Measurements from ENCODE around the gene PTTG1IP. TPM values are rescaled to one million over a fixed set of nuclear protein-coding genes. Genes with fewer than 3 reads are reported as not detected.

PTTG1IP gene
- total RNA-seq, 3 donors from 2014 or later = 33.8 to 37.6 (median 34.6) TPM

DNA sequence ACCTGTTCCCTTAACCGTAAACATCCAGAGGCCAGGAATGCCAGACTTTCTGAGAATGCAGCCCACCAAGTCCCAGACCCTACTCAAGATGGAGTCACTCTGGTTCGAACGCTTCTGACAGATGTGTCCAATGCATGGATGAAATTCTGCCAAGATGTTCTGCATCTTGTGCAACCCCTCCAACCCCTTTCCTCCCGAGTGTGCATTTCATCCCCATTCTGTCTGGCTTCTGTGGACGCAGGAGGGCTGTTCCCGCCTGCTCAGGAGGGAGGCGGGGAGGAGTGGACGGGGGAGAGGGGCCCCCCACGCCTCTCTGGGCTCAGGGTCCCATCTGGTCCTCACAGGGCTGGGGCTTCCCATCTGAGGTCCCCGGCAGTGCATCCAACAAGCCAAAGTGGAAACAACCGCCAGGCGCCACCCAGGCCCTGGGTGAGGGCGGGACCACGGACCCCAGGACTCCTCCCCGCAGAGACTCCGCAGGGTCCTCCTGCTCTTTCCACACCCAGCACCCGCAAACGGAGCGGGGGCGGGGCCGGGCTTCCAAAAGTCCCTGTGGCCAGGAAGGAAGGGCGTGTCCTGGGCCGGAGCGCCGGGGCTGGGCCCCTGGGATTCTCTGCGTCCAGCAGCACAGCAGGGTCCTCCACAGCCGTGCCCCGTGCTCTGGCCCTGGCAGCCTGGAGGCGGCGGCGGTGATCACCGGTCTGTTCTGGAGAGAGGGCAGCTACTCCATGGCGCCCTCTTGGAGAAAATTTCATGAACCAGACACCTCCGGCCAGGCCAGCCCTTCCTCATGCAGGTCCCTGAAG is 27.9 kb downstream of the PTTG1IP start:
- DNase-seq (peak; percentile 23), ATAC-seq (peak; percentile 80 to 85)
- peaks cover 13% of the 10 kb centered on the region for H3K4me1 Mint-ChIP-seq (ENCODE audit: low read depth)
- peak overlapping the region; percentile 69 for H3K4me3 Mint-ChIP-seq
- H3K27me3 Mint-ChIP-seq (ENCODE audit: low read depth) = peaks cover 3% of the 10 kb centered on the region
- no peaks in the 10 kb centered on the region for H3K9me3 Mint-ChIP-seq
- H3K36me3 Mint-ChIP-seq (ENCODE audit: insufficient read depth) = peaks cover 3% of the 10 kb centered on the region

DNA sequence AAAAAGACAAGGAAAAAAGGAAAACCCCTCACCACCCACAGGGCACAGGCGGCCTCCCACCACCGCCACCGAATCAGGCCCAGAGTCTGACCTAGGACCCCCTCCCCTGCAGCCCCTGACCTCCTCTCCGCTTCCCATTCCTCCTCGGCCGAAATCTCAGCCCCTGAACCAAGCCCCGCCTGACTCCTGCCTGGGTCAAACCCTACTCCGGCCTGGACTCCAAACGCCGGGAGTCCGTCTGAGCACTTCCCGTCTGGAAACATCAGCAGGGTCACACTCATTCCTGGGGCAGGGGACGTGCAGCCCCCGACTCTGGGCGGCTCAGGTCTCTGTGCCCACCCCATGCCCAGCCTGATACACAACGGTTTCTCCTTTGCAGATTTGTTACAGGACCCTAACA is 29.2 kb downstream of the PTTG1IP start:
- no peak overlapping the region for H3K4me3 Mint-ChIP-seq
- H3K4me1 Mint-ChIP-seq (ENCODE audit: low read depth) = peaks cover 13% of the 10 kb centered on the region
- no peaks in the 10 kb centered on the region for H3K9me3 Mint-ChIP-seq
- peaks cover 3% of the 10 kb centered on the region for H3K36me3 Mint-ChIP-seq (ENCODE audit: insufficient read depth)
- ATAC-seq (no peak), DNase-seq (no peak)
- peaks cover 3% of the 10 kb centered on the region for H3K27me3 Mint-ChIP-seq (ENCODE audit: low read depth)

GRCh38 chr21:44842721-44843445 is 30.6 kb downstream of the PTTG1IP start:
- DNase-seq = no peak
- Mint-ChIP-seq H3K27me3 (ENCODE audit: low read depth) (peaks cover 3% of the 10 kb centered on the region), H3K4me1 (ENCODE audit: low read depth) (peaks cover 13% of the 10 kb centered on the region), H3K36me3 (ENCODE audit: insufficient read depth) (no peaks in the 10 kb centered on the region), H3K9me3 (no peaks in the 10 kb centered on the region), H3K4me3 (no peak overlapping the region)
- no peak for ATAC-seq

- ATAC-seq (no peak), DNase-seq (no peak)
- Mint-ChIP-seq H3K36me3 (ENCODE audit: insufficient read depth) (no peaks in the 10 kb centered on the region), H3K4me3 (no peak overlapping the region), H3K4me1 (ENCODE audit: low read depth) (peaks cover 13% of the 10 kb centered on the region), H3K27me3 (ENCODE audit: low read depth) (peaks cover 3% of the 10 kb centered on the region), H3K9me3 (no peaks in the 10 kb centered on the region)
These were observed 31.4 kb downstream of the PTTG1IP start for GRCh38 chr21:44842087-44842486.

GRCh38 chr21:44840771-44841170 is 32.7 kb downstream of the PTTG1IP start:
- Mint-ChIP-seq H3K4me3 (no peak overlapping the region), H3K36me3 (ENCODE audit: insufficient read depth) (no peaks in the 10 kb centered on the region), H3K9me3 (no peaks in the 10 kb centered on the region), H3K4me1 (ENCODE audit: low read depth) (peaks cover 6% of the 10 kb centered on the region), H3K27me3 (ENCODE audit: low read depth) (peaks cover 3% of the 10 kb centered on the region)
- DNase-seq (no peak), ATAC-seq (no peak)

DNA sequence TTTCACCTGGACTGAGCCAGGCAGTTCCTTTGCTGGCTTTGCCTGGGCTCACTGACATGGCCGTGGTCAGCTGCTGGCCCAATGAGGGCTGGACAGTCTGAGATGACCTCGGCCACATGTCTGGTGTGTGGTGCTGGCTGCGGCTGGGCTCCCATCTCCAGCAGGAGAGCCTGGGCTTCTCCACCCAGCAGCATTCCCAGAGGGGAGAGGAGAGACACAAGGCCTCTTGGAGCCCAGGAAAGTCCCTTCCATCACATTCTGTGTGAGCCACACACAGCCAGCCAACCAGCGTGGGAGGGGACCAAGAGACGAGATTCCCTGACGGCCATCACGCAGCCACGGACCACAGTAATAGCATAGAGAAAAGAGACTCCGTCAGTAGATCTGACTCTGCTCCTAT is 34.5 kb downstream of the PTTG1IP start:
- Mint-ChIP-seq H3K27me3 (ENCODE audit: low read depth) (peaks cover 3% of the 10 kb centered on the region), H3K9me3 (no peaks in the 10 kb centered on the region), H3K4me3 (no peak overlapping the region), H3K36me3 (ENCODE audit: insufficient read depth) (no peaks in the 10 kb centered on the region), H3K4me1 (ENCODE audit: low read depth) (no peaks in the 10 kb centered on the region)
- DNase-seq = no peak
- ATAC-seq = no peak

GRCh38 chr21:44838039-44838895 is 35.2 kb downstream of the PTTG1IP start:
- DNase-seq = no peak
- no peaks in the 10 kb centered on the region for H3K36me3 Mint-ChIP-seq (ENCODE audit: insufficient read depth)
- no peak overlapping the region for H3K4me3 Mint-ChIP-seq
- no peak for ATAC-seq
- peaks cover 3% of the 10 kb centered on the region for H3K27me3 Mint-ChIP-seq (ENCODE audit: low read depth)
- H3K4me1 Mint-ChIP-seq (ENCODE audit: low read depth) = no peaks in the 10 kb centered on the region
- H3K9me3 Mint-ChIP-seq = no peaks in the 10 kb centered on the region

- ATAC-seq (no peak), DNase-seq (no peak)
- no peaks in the 10 kb centered on the region for H3K4me1 Mint-ChIP-seq (ENCODE audit: low read depth)
- H3K9me3 Mint-ChIP-seq = no peaks in the 10 kb centered on the region
- peaks cover 3% of the 10 kb centered on the region for H3K27me3 Mint-ChIP-seq (ENCODE audit: low read depth)
- H3K36me3 Mint-ChIP-seq (ENCODE audit: insufficient read depth) = no peaks in the 10 kb centered on the region
- H3K4me3 Mint-ChIP-seq = no peak overlapping the region
These were observed 36.0 kb downstream of the PTTG1IP start for GRCh38 chr21:44837537-44837936.

GRCh38 chr21:44836666-44837471 is 36.6 kb downstream of the PTTG1IP start:
- Mint-ChIP-seq H3K36me3 (ENCODE audit: insufficient read depth) (no peaks in the 10 kb centered on the region), H3K4me1 (ENCODE audit: low read depth) (no peaks in the 10 kb centered on the region), H3K9me3 (no peaks in the 10 kb centered on the region), H3K27me3 (ENCODE audit: low read depth) (no peaks in the 10 kb centered on the region), H3K4me3 (no peak overlapping the region)
- DNase-seq (no peak), ATAC-seq (no peak)

DNA sequence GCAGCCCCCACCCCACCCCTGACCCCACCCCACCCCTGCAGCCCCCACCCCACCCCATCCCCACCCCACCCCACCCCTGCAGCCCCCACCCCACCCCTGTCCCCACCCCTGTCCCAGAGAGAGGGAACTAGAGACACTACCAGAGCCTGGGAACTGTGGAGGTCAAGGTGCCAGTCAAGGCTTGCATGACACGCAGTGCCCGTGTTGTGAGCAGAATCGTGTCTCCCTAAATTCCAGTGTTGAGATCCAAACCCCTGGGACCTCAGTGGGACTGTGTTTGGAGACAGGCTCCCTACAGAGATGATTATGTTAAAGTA is 37.2 kb downstream of the PTTG1IP start:
- ATAC-seq = no peak
- Mint-ChIP-seq H3K36me3 (ENCODE audit: insufficient read depth) (no peaks in the 10 kb centered on the region), H3K9me3 (no peaks in the 10 kb centered on the region), H3K27me3 (ENCODE audit: low read depth) (no peaks in the 10 kb centered on the region), H3K4me3 (no peak overlapping the region), H3K4me1 (ENCODE audit: low read depth) (peaks cover 2% of the 10 kb centered on the region)
- no peak for DNase-seq

DNA sequence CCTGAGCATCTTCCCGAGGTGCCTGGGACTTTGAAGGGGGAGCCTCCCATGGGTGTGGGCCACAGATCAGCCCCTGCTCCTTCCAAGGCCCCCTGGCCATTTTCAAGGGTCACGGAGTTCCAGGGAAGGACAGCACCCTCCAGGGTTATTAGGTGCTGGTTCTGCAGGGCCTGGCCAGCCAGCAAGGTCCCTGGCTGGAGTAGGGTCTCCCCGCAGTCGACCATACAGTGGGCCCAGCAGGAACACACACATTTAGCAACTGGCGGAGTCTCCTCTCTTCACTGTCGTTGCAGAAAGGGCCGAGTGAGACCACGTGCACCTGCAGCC is 37.9 kb downstream of the PTTG1IP start:
- H3K36me3 Mint-ChIP-seq (ENCODE audit: insufficient read depth) = no peaks in the 10 kb centered on the region
- H3K27me3 Mint-ChIP-seq (ENCODE audit: low read depth) = no peaks in the 10 kb centered on the region
- no peaks in the 10 kb centered on the region for H3K9me3 Mint-ChIP-seq
- ATAC-seq = no peak
- peaks cover 7% of the 10 kb centered on the region for H3K4me1 Mint-ChIP-seq (ENCODE audit: low read depth)
- no peak for DNase-seq
- no peak overlapping the region for H3K4me3 Mint-ChIP-seq

- Mint-ChIP-seq H3K36me3 (ENCODE audit: insufficient read depth) (no peaks in the 10 kb centered on the region), H3K4me1 (ENCODE audit: low read depth) (peaks cover 11% of the 10 kb centered on the region), H3K27me3 (ENCODE audit: low read depth) (no peaks in the 10 kb centered on the region), H3K9me3 (no peaks in the 10 kb centered on the region), H3K4me3 (no peak overlapping the region)
- no peak for ATAC-seq
- no peak for DNase-seq
These were observed 38.4 kb downstream of the PTTG1IP start for GRCh38 chr21:44834951-44835646.

DNA sequence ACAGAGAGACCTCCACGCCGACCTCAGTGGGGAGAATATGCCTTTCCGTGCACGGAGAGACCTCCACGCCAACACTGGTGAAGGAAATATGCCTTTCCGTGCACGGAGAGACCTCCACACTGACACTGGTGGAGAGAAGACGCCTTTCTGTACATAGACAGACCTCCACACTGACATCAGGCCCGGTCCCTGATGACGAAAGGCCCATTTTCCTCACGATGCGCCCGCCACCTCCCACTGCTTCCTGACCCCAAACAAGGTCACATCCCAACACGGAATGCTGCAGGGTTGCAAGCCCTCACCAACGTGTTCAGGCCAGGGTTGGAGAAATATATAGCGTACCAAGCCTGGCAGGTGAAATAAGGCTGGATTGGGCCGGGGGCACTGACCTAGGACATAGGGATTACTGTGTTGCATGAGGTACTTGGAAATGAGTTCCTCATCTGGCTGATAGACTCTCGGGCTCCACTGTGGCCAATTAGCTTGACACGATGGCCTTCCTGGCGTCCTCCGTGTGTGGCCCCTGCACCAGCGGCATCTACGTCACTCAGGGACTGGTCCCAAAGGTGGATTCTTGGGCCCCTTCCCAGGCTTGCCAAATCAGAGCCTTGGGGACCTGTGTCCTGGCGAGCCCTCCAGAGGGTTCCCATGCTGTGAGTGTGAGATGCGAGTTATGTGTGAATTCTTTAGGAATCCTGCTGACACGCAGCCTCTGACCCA is 39.1 kb downstream of the PTTG1IP start:
- H3K9me3 Mint-ChIP-seq = no peaks in the 10 kb centered on the region
- no peaks in the 10 kb centered on the region for H3K27me3 Mint-ChIP-seq (ENCODE audit: low read depth)
- peaks cover 18% of the 10 kb centered on the region for H3K4me1 Mint-ChIP-seq (ENCODE audit: low read depth)
- no peak overlapping the region for H3K4me3 Mint-ChIP-seq
- ATAC-seq = no peak
- DNase-seq = no peak
- no peaks in the 10 kb centered on the region for H3K36me3 Mint-ChIP-seq (ENCODE audit: insufficient read depth)

Measured in activated T-cell treated with anti-CD3 and anti-CD28 coated beads, Interleukin-2, amount 50 U/mL, for 4 hours (primary cell).